T-helper 2 cell treated with Interferon-gamma antibody and Interleukin-4, amounts not matched to agents 5 μg/mL and 100 μg/mL, for 36 hours (primary cell): ENCODE results near the gene KCNK17.
A peak's percentile ranks its signal among the peaks of the same experiment; 100 is the strongest.

Experiments used
- DNase-seq: peaks from one replicate; pipeline ENCODE4 v3.0.0; 2021; ENCODE audit warnings: low spot score
- H3K27ac Mint-ChIP-seq: one replicate; pipeline ENCODE4 v1.8.0; 2021; ENCODE audit warnings: mild to moderate bottlenecking, mixed read lengths
- H3K27me3 Mint-ChIP-seq: one replicate; pipeline ENCODE4 v1.8.0; 2021; ENCODE audit warnings: low read depth, mixed read lengths
- H3K36me3 Mint-ChIP-seq: one replicate; pipeline ENCODE4 v1.8.0; 2021; ENCODE audit warnings: low read depth, mixed read lengths
- H3K4me1 Mint-ChIP-seq: one replicate; pipeline ENCODE4 v1.8.0; 2021; ENCODE audit warnings: low read depth, mixed read lengths
- H3K4me3 Mint-ChIP-seq: one replicate; pipeline ENCODE4 v1.8.0; 2022; ENCODE audit warnings: mild to moderate bottlenecking, moderate library complexity, mixed read lengths
- H3K9me3 Mint-ChIP-seq: one replicate; pipeline ENCODE4 v1.8.0; 2021; ENCODE audit warnings: mixed read lengths

Gene KCNK17, protein sequence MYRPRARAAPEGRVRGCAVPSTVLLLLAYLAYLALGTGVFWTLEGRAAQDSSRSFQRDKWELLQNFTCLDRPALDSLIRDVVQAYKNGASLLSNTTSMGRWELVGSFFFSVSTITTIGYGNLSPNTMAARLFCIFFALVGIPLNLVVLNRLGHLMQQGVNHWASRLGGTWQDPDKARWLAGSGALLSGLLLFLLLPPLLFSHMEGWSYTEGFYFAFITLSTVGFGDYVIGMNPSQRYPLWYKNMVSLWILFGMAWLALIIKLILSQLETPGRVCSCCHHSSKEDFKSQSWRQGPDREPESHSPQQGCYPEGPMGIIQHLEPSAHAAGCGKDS

DNA sequence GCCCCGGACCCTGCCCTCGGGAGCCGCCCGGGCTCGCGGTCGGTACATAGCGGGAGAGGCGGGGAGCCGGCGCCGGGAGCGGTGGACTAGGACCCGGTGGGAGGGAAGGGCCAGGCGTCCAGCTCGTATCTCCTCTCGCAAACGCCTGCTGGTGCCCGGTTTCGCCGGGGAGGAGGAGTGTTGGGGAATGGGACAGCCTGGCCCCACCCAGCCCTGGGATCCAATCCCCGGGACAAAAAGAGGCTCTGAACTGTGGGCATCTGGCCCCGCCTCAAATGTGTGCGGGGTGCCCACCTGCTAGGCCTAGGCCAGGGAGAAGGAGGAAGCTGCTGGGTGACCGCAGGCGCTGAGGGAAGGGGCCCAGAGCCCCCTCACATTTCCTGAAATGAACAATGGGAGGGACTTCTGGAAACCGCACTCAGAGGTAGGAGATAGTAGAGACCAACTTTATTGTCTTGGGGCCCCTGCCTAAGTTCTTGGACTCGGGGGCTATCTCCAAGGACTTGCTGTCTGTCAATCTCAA is at the start of gene KCNK17:
TSS of gene KCNK17 (minus strand) at position 147 of the 523 bp plus-strand sequence. CDS start at position 48, 99 bp downstream.
- Mint-ChIP-seq H3K9me3 (no peaks in the 10 kb centered on the region), H3K27me3 (peaks cover 58% of the 10 kb centered on the region), H3K36me3 (no peaks in the 10 kb centered on the region), H3K4me1 (peaks cover 2% of the 10 kb centered on the region), H3K27ac (no peak within 1 kb of the TSS), H3K4me3 (peak within 1 kb of the TSS; percentile 20)
- no peak for DNase-seq

DNA sequence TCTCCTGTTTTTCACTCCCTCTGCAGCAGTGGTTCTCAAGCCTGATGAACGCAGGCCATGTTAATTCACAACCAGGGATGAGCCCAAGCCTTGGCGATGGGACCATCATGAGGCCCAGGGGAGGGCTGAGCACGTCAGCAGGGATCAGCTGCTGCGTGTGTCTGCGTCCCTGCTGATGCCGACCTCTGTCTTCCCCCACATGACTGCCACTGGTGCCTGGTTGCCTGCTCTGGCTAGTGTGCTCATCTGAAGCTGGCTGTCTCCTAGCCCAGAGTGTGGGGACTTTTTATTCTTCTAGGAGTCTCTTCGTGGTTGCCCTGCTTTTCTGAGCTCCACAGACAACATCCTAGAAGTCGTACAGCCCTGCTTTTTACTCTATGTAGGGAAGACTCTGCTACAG is 49.1 kb upstream of the KCNK17 start:
- DNase-seq = no peak
- H3K27me3 Mint-ChIP-seq = no peaks in the 10 kb centered on the region
- no peaks in the 10 kb centered on the region for H3K9me3 Mint-ChIP-seq
- no peak overlapping the region for H3K27ac Mint-ChIP-seq
- no peak overlapping the region for H3K4me3 Mint-ChIP-seq
- no peaks in the 10 kb centered on the region for H3K4me1 Mint-ChIP-seq
- no peaks in the 10 kb centered on the region for H3K36me3 Mint-ChIP-seq

DNA sequence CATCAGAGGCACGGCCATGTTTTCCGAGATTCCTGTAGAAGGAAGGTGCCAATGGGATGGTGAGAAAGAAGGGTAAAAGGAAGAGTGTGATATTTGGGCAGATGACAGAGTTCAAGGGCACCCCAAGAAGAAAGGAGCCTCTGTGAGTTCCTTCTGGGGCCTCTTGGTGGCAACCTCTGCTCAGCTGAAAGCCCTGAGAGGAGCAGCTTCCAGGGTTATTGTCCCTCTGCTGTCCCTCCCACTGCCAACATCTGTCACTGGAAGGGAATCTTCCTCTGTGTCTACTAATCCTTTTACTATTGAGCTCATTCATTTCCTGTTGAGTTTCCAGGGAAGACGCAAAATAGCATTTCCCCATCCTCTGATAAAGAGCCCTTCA is 48.3 kb upstream of the KCNK17 start:
- H3K9me3 Mint-ChIP-seq = no peaks in the 10 kb centered on the region
- H3K27ac Mint-ChIP-seq = no peak overlapping the region
- H3K27me3 Mint-ChIP-seq = no peaks in the 10 kb centered on the region
- DNase-seq = no peak
- no peaks in the 10 kb centered on the region for H3K4me1 Mint-ChIP-seq
- no peak overlapping the region for H3K4me3 Mint-ChIP-seq
- H3K36me3 Mint-ChIP-seq = no peaks in the 10 kb centered on the region

DNA sequence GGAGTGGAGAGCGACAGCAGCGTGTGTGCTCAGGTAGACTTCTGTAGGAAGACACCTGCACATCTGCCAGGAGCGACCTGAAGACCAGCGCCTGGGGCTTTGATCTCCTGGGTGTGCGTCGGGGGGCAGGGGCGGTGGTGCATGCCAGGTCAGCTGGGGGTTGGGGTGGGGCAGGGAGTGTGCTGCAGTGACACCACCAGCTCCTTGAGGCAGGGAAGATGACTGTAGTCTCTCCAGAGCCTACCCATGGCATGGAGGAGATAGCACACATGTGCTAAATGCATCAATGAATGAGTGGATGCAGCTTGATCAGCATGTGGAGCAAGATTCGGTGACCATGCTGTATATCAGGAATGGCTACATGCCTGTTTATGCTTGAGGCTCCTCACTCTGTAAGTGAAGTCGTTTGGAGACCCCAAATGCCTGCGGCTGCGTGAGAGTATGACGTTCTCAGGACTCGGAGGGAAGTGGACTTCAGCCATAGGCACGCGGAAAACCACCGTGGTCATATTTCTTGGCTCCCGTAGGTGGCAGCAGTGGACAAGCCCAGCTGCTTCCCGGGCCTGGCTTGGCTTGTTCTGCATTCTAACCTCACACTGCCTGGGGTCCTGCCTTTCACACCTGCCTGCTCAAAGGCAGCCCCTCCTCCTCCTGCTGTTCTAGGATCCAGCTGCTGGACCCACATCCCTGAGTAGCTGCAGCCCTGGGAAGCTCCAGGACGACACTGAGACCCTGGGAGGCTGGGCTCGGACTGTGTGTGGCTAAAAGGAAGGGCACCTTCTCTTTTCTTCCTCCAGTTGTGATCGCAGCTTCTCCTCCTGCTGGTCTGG is 47.7 kb upstream of the KCNK17 start:
- no peaks in the 10 kb centered on the region for H3K36me3 Mint-ChIP-seq
- H3K27me3 Mint-ChIP-seq = no peaks in the 10 kb centered on the region

GRCh38 chr6:39360378-39360777 is 46.2 kb upstream of the KCNK17 start:
- Mint-ChIP-seq H3K4me1 (no peaks in the 10 kb centered on the region), H3K27me3 (no peaks in the 10 kb centered on the region), H3K36me3 (no peaks in the 10 kb centered on the region), H3K4me3 (no peak overlapping the region), H3K27ac (no peak overlapping the region), H3K9me3 (no peaks in the 10 kb centered on the region)
- no peak for DNase-seq

More for the DNA sequence above, 47.7 kb upstream of the KCNK17 start:
- H3K27ac Mint-ChIP-seq = no peak overlapping the region
- H3K4me1 Mint-ChIP-seq = no peaks in the 10 kb centered on the region
- peak; percentile 21 for DNase-seq
- H3K9me3 Mint-ChIP-seq = no peaks in the 10 kb centered on the region
- H3K4me3 Mint-ChIP-seq = no peak overlapping the region

DNA sequence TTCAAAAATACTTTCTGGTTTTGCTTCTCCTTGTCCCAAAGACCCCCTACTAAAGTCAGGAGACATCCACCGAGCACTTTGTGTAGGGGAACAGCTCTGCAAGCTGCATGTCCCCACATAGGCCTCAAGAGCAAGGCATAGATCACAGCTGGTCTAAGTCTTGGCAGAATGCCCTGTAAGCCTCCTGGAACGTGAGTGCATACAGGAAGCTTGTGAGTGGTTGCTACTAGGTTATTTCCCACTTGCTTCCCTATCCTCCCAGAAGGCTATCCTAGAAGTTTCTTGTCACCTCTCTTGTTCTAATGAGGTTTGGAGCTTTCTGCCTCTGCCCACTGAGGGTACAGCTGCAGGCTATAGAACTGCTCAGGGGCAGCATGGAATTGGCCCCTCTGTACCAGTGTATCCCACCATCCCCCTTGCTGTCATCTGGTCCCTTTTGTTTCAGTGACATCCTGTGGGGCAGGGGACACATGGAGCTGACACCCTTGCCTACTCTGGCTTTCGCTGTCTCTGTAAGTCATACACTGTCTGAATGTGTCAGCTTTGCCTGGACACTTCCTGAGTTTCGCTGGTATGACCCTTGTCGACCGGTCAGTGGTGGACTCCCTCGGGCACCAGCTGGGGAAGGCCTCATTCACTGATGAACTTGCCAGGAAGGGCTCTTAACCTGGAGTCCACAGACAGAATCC is 43.9 kb upstream of the KCNK17 start:
- no peak for DNase-seq
- Mint-ChIP-seq H3K4me1 (no peaks in the 10 kb centered on the region), H3K27me3 (no peaks in the 10 kb centered on the region)

GRCh38 chr6:39353698-39354315 is 39.6 kb upstream of the KCNK17 start:
- no peak for DNase-seq
- Mint-ChIP-seq H3K4me1 (no peaks in the 10 kb centered on the region), H3K27ac (no peak overlapping the region), H3K9me3 (no peaks in the 10 kb centered on the region), H3K27me3 (no peaks in the 10 kb centered on the region), H3K4me3 (no peak overlapping the region), H3K36me3 (no peaks in the 10 kb centered on the region)

More for the DNA sequence above, 43.9 kb upstream of the KCNK17 start:
- no peaks in the 10 kb centered on the region for H3K9me3 Mint-ChIP-seq
- H3K36me3 Mint-ChIP-seq = no peaks in the 10 kb centered on the region
- no peak overlapping the region for H3K4me3 Mint-ChIP-seq
- H3K27ac Mint-ChIP-seq = no peak overlapping the region

DNA sequence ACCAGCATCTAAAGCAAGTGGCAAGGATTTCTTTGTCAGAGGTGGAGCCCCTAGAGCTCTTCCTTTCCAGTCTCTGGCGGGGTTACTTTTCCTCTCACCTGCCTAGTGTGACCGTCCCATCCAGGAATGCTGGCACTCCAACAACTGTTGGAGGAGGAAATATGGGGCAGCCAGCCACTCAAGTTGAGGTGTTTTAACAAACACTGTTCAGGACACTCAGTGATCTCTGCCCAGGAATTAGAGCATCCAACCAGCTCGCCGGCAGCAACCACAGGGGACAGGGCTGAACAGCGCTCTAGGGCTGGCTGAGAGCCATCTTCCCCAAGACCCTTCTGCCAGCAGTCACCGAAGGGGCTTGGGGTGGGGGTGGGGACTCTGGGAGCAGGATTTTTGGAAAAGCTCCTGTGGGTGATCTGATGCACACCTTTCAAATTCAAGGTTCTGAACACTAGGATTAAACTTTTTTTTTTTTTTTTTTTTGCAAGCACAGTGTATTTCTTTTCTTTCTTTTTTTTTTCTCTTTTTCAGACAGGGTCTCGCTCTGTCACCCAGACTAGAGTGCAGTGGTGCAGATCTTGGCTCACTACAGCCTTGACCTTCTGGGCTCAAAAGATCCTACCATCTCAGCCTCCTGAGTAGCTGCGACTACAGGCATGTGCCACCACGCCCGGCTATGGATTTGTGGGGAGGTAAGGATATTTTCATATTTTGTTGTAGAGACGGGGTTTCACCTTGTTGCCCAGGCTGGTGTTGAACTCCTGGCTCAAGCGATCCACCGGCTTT is 36.7 kb upstream of the KCNK17 start:
- no peak for DNase-seq
- H3K4me3 Mint-ChIP-seq = no peak overlapping the region
- H3K36me3 Mint-ChIP-seq = no peaks in the 10 kb centered on the region
- no peaks in the 10 kb centered on the region for H3K27me3 Mint-ChIP-seq
- H3K4me1 Mint-ChIP-seq = no peaks in the 10 kb centered on the region
- no peak overlapping the region for H3K27ac Mint-ChIP-seq
- no peaks in the 10 kb centered on the region for H3K9me3 Mint-ChIP-seq

DNA sequence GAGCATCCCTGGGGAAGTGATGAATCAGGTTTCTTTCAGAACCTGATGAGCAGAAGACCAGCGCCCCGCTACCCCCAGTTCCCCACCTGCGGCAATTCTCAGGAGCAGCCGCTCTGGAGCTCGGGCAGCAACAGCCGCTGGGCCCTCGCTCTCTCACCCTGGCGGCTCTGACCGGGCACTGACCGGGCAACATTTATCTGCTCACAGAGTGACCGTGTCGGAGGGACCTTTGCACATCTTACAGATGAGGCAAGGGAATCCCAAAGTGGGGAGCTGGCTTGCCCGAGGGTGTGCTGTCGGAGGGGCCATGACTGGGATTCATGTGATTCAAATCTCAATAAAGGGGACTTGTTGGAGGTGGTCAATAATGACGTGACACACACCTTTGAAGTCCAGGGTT is 34.5 kb upstream of the KCNK17 start:
- no peaks in the 10 kb centered on the region for H3K9me3 Mint-ChIP-seq

GRCh38 chr6:39347906-39348585 is 33.8 kb upstream of the KCNK17 start:
- peak; percentile 27 for DNase-seq
- H3K4me1 Mint-ChIP-seq = peaks cover 2% of the 10 kb centered on the region
- no peaks in the 10 kb centered on the region for H3K36me3 Mint-ChIP-seq
- H3K9me3 Mint-ChIP-seq = no peaks in the 10 kb centered on the region
- H3K4me3 Mint-ChIP-seq = no peak overlapping the region
- no peak overlapping the region for H3K27ac Mint-ChIP-seq
- no peaks in the 10 kb centered on the region for H3K27me3 Mint-ChIP-seq

More for the DNA sequence above, 34.5 kb upstream of the KCNK17 start:
- no peaks in the 10 kb centered on the region for H3K4me1 Mint-ChIP-seq
- no peak overlapping the region for H3K27ac Mint-ChIP-seq
- H3K4me3 Mint-ChIP-seq = no peak overlapping the region
- no peak for DNase-seq
- no peaks in the 10 kb centered on the region for H3K36me3 Mint-ChIP-seq
- no peaks in the 10 kb centered on the region for H3K27me3 Mint-ChIP-seq

DNA sequence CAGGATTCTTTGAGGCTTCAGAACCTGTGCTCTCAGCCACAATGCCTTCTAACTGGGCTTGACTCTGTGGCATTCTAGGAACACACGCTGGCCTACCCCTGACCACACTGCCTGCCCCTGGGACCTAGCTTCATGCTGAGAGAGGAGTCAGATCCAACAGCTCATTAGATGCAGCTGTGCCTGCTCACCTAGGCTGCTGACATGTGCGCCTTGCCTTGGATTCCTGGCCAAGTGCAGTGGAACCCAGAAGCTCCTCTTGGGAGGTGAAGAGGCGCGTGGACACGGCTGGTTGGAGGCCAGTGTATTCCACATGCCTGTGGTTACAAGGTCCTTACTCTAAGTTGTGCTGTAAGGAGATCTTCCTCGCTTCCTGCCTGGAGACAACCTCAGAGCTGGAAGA is 33.0 kb upstream of the KCNK17 start:
- Mint-ChIP-seq H3K36me3 (no peaks in the 10 kb centered on the region), H3K27me3 (no peaks in the 10 kb centered on the region), H3K4me1 (peaks cover 2% of the 10 kb centered on the region), H3K4me3 (no peak overlapping the region), H3K9me3 (no peaks in the 10 kb centered on the region), H3K27ac (no peak overlapping the region)
- DNase-seq = no peak

- Mint-ChIP-seq H3K36me3 (no peaks in the 10 kb centered on the region), H3K27me3 (peaks cover under 1% of the 10 kb centered on the region), H3K27ac (no peak overlapping the region), H3K4me3 (no peak overlapping the region), H3K4me1 (peaks cover 2% of the 10 kb centered on the region), H3K9me3 (no peaks in the 10 kb centered on the region)
- no peak for DNase-seq
Measured at GRCh38 chr6:39344821-39345280, 30.6 kb upstream of the KCNK17 start.
